GM19025 (cell line): ENCODE results near the gene MN1.

Experiments
- ATAC-seq: cut with Tn5 transposase; IDR thresholded peaks from one replicate; pipeline ENCODE4 v1.9.1; 2021; ENCODE audit warnings: mild to moderate bottlenecking, low read depth, moderate library complexity; ENCODE audit not compliant: unreplicated experiment

MN1 gene

DNA sequence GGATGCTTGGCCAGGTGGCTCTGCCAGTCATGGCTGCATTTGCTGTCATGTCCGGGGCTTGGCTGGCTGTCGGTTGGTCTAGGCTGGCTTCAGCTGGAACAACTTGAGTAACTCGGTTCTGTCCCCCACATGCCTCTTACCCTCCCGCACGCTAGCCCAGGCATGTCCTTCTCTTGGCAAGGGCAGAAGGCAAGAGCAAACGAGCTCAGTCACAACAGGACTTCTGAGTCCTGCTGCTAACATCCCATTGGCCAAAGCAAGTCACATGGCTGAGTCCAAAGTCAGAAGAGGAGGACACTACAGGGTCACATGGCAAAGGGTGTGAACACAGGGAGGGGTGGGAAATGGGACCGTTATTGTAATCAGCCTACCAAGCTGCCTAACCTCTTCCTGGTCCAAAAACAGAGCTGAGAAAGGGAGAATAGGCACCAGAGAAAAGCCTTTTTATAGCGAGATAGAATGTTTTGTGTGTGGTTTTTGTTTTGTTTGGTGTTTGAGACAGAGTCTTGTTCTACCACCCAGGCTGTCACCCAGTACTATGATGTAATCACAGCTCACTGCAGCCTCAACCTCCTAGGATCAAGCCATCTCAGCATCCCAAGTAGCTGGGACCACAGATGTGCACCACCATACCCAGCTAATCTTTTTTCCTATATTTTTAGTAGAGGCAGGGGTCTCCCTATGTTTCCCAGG, 81.9 kb downstream of the MN1 start:
- ATAC-seq, result no peak

DNA sequence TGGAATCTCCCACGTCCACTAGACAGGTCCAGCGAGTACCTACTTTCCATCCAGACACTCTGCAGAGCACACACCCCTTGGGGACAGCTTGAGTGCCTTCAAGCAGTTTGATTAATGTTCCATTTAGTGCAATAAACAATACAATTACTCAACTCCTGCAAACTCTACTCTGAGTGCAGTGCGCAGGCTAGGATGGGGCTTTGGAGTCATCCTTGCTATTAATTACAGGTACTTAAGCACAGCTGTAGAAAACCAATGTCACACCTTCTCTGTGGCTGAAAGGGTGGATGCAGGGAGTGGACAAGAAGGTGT, 82.6 kb downstream of the MN1 start:
- no peak for ATAC-seq

DNA sequence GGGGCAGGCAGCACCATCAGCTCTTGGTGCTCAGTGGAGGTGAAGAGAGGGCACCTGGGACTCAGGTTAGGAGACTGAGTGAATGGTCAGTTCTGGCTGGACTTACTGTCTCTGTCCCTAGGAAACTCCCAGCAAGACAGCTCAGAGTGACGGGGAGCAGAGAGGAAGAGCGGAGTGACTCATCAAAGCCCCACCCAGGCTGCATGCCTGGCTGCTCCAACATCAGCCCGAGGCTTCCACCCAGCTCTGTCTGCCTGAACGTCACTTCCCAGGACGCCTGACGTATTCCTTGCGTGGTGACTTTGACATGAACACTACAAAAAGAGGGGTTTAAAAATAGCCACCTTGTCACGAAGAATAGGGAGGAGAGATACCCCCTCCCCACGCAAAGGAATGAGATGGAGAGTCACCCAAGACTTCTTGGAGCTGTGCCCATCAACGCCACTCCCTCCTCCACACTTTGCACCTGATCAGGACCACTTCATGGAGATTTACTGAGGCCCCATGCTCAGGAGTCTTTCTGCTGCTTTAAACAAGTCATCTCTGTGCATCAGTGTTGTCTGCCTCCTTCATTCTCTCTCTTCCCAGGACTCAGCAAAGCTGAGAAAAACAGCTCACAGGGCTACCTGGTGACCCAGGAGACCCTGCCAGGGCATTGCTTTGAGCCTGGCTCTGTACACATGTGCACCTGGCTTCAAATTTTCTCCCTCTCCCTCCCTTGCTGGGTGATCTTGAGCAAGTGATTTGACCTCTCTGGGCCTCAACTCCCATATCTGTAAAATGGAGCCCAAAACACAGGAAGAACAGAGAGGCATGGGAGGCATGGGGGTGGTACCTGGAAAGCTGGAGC, 83.1 kb downstream of the MN1 start:
- ATAC-seq, result no peak

DNA sequence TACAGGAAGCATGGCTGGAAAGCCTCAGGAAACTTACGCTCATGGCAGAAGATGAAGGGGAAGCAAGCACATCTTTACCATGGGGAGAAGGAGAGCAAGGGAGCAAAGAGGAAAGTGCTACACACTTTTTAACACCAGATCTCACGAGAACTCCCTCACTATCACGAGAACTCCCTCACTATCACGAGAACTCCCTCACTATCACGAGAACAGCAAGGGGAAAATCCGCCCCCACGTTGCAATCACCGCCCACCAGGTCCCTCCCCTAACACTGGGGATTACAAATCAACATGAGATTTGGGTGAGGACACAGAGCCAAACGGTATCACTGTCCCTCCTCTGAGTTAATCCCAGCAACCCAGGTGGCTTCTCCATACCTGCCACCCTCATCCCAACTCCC, 84.5 kb downstream of the MN1 start:
- ATAC-seq, result no peak

DNA sequence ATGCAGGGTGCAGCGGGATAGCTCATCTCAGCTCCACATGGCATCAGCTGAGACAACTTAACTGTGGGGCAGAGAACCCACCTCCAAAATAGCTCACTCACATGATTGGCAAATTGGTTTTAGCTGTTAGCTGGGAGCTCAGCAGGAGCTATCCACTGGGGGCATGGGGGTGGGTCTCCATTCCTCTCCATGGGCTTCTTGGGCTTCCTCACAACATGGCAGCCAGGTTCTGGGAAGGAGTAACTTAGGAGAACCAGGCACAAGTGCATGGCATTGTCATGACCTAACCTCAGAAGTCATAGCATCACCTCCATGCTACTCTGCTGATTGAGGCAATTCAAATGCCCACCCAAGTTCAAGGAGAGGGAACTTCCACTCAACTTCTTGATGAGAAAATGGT, 85.5 kb downstream of the MN1 start:
- ATAC-seq, result no peak

DNA sequence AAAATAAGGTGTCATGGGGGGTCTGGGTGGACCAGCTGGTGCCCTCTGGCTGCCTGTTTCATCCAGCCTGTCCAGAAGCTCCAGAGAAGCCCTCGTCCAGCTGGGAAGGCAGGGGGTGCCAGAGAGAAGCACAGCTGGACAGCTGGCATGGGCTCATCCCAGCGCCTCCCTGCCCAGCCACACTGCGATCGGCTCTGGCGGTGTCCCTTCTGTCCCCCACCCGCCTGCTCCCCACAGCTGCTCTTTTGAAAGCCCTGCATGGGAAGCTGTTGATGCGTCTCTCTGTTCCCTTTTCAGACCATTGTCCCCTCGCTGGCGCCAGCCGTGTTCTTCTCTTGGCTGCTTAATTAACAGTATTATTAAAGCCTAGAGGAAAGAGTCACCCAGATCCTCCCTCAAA, 86.5 kb downstream of the MN1 start:
- no peak for ATAC-seq

DNA sequence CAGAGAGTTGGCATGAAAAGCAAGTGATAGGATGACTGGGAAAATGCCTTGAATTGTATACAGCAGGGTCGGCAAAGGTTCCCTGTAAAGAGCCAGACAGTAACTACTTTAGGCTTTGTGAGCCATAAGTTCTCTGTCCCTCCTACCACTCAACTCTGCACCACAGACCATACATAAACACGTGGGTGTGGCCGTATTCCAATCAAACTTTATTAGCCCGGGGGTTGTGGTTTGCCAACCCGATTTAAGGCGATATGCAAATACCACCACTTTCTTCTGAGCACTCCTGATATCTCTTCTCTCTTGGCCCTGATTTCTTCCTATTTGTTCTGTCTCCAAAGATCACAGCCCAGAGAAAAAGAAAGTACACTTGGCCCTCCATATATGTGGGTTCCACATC, 87.5 kb downstream of the MN1 start:
- ATAC-seq, result no peak

DNA sequence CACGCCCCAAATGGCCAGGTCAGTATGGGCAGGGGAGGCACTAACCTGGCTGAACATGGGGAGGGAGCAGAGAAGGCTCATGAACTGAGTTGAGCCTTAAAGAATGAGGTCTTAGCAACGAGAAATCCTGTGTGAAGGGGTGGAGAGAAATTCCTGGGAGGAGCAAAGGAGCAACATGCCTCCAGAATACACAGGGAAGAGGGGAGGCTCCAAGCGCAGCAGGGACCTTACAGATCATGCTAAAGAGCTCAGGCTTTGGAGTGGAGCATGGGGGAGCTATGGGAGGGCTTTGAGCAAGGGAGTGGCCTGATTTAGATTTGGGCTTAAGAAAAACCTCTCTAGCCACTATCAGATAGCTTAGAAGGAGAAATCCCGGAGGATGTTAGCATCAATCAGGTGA, 88.1 kb downstream of the MN1 start:
- ATAC-seq, result no peak

DNA sequence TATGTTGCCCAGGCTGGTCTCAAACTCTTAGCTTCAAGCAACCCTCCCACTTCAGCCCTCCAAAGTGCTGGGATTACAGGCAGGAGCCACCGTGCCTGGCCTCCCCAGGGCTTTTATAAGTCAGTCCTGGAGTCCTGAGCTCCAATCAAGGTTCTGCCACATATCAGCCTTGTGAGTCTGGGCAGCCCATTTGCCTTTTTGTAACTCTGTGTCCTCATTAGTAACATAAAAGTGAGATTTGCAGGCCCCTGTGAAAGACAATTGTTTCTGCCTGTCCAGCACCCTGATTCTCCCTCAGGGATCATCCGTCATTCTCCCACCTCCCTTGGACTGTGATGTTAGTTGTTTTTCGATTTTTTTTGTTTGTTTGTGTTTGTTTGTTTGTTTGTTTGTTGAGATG, 89.8 kb downstream of the MN1 start:
- no peak for ATAC-seq

DNA sequence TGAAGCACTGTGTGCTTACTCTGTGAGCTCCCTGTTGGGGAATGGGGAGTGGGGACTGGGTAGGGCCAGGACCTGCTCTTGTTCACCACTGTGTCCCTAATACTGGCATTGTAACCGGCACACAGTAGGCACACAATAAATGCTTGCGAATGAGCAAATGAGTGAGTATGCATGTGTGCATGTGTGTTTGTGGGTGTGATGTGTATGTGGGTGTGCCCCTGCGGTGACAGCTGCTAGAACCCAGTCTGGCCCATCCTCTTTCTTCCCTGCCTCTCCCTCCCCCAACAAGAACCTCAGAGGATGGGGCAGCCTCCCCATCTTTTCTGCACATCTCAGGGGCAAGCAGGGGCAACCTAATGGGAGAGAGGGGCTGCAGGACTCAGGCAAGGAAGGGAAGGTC, 90.5 kb downstream of the MN1 start:
- no peak for ATAC-seq

DNA sequence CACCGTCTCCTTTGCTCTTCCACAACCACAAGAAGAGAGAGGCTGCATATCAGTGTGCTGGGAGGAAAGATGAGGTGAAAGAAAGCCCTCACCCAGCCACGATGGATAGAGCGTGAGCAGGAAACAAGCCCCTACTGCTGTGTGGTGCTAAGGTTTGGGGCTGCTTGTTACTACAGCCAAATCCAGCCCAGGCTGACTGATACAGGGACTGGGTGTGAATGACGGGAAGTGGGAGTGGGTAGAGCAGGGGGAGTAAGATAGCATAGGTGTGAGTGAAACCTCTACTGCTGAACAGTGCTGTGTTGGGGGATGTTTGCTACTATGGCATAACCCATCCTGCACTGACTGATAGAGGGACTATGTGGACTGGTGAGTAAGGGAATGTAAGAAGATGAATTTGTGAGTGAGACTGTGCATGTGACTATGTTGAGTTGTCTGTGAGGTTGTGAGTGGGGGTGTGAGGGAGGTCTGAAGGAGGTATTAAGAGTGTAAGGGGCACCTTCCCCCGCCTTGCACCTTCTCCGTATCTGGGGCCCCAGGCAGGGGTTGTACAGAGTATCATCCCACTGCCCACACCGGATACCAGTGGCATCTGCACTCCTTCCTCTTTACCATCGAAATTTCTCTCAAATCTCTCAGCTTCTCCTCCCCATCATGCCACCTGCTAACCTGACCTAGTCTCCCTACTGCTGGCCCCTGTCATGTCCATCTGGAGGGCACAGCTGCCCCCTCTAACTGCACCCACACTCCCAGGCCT, 91.5 kb downstream of the MN1 start:
- ATAC-seq, result no peak

DNA sequence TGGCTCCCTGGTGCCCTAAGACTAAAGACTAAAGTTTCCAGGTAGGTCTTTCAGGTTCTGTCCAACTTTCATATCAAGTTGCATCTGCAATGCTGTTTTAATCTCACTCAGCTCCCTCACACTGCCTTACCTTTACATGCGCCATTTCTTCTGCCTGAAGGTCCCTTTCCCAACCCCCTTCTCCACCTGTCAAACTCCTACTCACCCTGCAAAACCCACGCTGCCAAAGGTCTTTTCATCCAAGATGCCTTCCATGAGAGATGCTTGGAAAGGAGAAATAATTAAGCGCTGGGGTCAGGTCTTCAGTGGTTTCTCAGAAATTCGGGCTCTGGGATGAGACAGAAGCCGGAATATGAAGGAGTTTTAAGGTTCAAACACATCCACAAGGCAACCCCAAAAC, 95.1 kb downstream of the MN1 start:
- ATAC-seq, result no peak

DNA sequence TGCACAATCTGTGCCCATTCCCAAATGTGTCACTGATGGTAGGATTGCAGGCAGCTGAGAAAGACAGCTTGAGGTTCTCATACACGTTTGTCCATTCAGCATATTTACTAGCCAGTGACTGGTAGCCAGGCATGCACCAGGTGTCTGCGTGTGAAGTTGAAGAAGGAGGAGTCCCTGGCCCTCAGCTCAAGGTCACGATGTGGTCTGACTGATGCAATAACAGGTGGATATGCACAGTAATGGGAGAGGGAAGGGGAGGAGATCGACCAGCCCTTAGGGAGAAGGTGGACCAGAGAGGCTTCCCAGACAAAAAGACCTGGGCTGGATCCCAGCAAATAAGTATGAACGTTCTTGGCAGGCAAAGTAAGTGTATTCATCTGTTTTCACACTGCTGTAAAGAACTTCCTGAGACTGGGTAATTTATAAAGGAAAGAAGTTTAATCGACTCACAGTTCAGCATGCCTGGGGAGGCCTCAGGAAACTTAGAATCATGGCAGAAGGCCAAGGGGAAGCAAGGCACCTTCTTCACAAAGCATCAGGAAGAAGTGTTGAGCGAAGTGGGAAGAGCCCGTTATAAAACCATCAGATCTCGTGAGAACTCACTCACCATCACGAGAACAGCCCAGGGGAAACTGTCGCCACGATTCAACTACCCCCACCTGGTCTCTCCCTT, 96.0 kb downstream of the MN1 start:
- no peak for ATAC-seq

DNA sequence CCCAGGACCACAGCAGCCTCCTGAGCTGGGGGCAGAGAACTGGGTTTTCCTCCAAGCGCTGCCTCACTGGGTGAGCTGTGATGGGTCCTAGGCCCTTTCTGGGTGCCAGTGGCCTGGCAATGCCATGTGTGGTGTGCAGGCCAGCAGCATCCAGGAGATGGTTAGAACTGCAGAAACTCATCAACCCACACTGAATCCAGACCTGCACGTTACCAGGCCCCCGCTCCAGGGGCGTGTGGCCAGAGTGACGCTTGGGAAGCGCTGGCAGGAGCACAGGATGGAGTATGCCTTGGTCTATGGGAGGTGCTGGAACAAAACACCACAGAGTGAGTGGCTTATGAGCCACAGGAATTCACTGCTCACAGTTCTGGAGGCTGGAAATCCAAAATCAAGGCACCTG, 97.0 kb downstream of the MN1 start:
- no peak for ATAC-seq

DNA sequence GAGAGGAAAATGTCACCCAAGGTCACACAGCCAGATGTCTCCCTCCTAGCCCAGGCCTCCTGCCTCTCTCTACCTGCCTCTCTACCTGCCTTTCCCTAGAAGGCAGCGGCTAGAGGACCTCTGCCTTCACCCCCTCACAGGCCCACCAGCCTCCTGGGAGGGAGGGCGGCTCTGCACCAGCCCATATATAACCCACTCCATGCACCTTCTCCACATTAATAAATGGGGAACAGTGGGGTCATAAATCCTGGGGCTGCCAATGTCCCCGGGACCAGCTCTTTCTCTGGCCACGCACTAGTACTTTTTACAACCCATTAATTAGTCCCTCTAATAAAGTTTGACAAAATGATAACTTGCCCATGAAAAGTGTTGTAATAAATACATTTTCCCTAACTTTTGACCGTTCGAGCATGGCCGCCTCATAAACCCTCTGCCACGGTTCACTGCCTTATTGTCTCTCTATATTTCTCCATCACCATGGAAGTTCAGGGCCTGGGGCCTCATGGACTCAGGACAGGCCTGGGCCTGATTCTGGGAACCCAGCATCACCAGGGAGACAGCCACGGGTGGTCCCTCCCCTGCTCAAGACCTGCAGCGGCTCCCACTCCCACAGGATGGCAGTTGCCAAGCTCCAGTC, 102.1 kb downstream of the MN1 start:
- no peak for ATAC-seq

DNA sequence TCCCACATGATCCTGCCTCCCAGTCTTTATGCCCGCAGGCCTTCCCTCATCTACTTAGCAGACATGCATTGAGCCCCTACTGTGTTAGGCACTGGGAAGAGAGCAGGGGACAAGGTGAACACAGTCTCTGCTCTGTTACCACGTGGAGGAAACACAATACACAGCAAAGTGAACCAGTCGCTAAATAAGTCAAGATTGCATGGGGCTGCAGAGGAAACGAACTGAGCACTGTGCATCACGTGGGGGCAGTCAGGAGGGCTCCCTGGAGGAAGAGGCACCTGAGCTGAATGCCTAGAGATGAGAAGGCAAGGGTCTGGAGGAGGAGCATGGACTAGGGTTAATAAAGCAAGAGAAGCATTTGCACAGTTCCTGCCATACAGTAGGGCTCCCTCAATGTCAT, 102.7 kb downstream of the MN1 start:
- ATAC-seq, result no peak
